Neural cell (in vitro differentiated cells): ENCODE measurements around the gene KIF5C. TPM values are rescaled to one million over a fixed set of nuclear protein-coding genes. Genes with fewer than 3 reads are reported as not detected.
A peak's percentile ranks its signal among the peaks of the same experiment; 100 is the strongest.

Source experiments
- H2AFZ ChIP-seq: fragments of 200-600, 300-800 bp; sonication (generic), shearing (Covaris generic); 2 replicates; pipeline ENCODE4 v1.6.0; 2014; ENCODE audit warnings: low read depth, mild to moderate bottlenecking, antibody characterized with exemption, low read length, moderate library complexity
- H3F3A ChIP-seq: fragments of 200-600 bp; shearing (Covaris generic); 2 replicates; pipeline ENCODE4 v1.6.1; 2016; ENCODE audit warnings: mild to moderate bottlenecking, moderate library complexity, mixed read lengths, antibody characterized with exemption, low read length; ENCODE audit not compliant: insufficient read depth, poor library complexity, severe bottlenecking
- H3K27ac ChIP-seq: fragments of 200-600, 300-800 bp; sonication (generic), shearing (Covaris generic); 2 replicates; pipeline ENCODE4 v1.5.1; 2014; ENCODE audit warnings: mild to moderate bottlenecking, low read length, moderate library complexity
- H3K27me3 ChIP-seq: fragments of 300-800, 200-600 bp; sonication (generic), shearing (Covaris generic); 2 replicates; pipeline ENCODE4 v1.6.0; 2014; ENCODE audit warnings: mild to moderate bottlenecking, low read depth, low read length, moderate library complexity; ENCODE audit not compliant: insufficient read depth
- H3K36me3 ChIP-seq: fragments of 300-800, 200-600 bp; sonication (generic), shearing (Covaris generic); 2 replicates; pipeline ENCODE4 v1.5.1; 2014; ENCODE audit warnings: mild to moderate bottlenecking, antibody characterized with exemption, low read length, moderate library complexity; ENCODE audit not compliant: insufficient read depth
- H3K4me2 ChIP-seq: fragments of 300-800, 200-600 bp; sonication (generic), shearing (Covaris generic); 2 replicates; pipeline ENCODE4 v1.6.0; 2014; ENCODE audit warnings: mild to moderate bottlenecking, low read length
- H3K4me3 ChIP-seq: fragments of 300-800, 200-600 bp; sonication (generic), shearing (Covaris generic); 2 replicates; pipeline ENCODE4 v1.5.1; 2014; ENCODE audit warnings: mild to moderate bottlenecking, low read length, moderate library complexity
- H3K79me2 ChIP-seq: fragments of 200-600 bp; shearing (Covaris generic); replicated peaks from 2 replicates; pipeline ENCODE4 v1.6.0; 2014; ENCODE audit warnings: mild to moderate bottlenecking, low read length, moderate library complexity; ENCODE audit not compliant: insufficient read depth
- H3K9ac ChIP-seq: fragments of 300-800, 200-600 bp; sonication (generic), shearing (Covaris generic); 2 replicates; pipeline ENCODE4 v1.6.1; 2016; ENCODE audit warnings: mild to moderate bottlenecking, low read length, mixed read lengths
- H3K9me2 ChIP-seq: fragments of 200-600 bp; shearing (Covaris generic); 2 replicates; pipeline ENCODE4 v1.6.1; 2016; ENCODE audit warnings: mild to moderate bottlenecking, low read length, mixed read lengths; ENCODE audit not compliant: insufficient read depth
- H3K9me3 ChIP-seq: fragments of 200-600, 300-800 bp; sonication (generic), shearing (Covaris generic); 2 replicates; pipeline ENCODE4 v1.6.1; 2016; ENCODE audit warnings: mild to moderate bottlenecking, mixed run types, low read length, moderate library complexity, mixed read lengths
- H4K20me1 ChIP-seq: fragments of 200-600 bp; shearing (Covaris generic); 2 replicates; pipeline ENCODE4 v1.6.1; 2016; ENCODE audit warnings: mild to moderate bottlenecking, mixed run types; ENCODE audit not compliant: insufficient read depth
- EP300 ChIP-seq: fragments of 450-650 bp; conservative IDR thresholded peaks from 2 replicates; pipeline ENCODE4 v1.6.1; 2014; ENCODE audit warnings: antibody characterized with exemption, mild to moderate bottlenecking, moderate library complexity; ENCODE audit not compliant: poor library complexity, severe bottlenecking
- EZH2 ChIP-seq: fragments of 200-600, 300-800 bp; shearing (Covaris generic), sonication (generic); IDR thresholded peaks from 2 replicates; pipeline ENCODE4 v1.6.1; 2014; ENCODE audit warnings: antibody characterized with exemption, low read length, borderline replicate concordance, mild to moderate bottlenecking; ENCODE audit not compliant: insufficient read depth, poor library complexity, severe bottlenecking
- MXI1 ChIP-seq: fragments of 450-650 bp; conservative IDR thresholded peaks from 2 replicates; pipeline ENCODE4 v1.6.1; 2014; ENCODE audit warnings: antibody characterized with exemption, mild to moderate bottlenecking; ENCODE audit not compliant: poor library complexity, severe bottlenecking
- POLR2AphosphoS5 ChIP-seq: IDR thresholded peaks from 2 replicates; pipeline ENCODE4 v1.6.1; 2012
- RAD21 ChIP-seq: fragments of 450-650 bp; conservative IDR thresholded peaks from 2 replicates; pipeline ENCODE4 v1.6.1; 2014; ENCODE audit warnings: antibody characterized with exemption, mild to moderate bottlenecking, moderate library complexity
- SMC3 ChIP-seq: fragments of 450-650 bp; conservative IDR thresholded peaks from 2 replicates; pipeline ENCODE4 v1.6.1; 2014; ENCODE audit warnings: antibody characterized with exemption, mild to moderate bottlenecking, moderate library complexity; ENCODE audit not compliant: poor library complexity
- TAF1 ChIP-seq: IDR thresholded peaks from 2 replicates; pipeline ENCODE4 v1.6.1; 2012; ENCODE audit warnings: low read depth
- polyA plus RNA-seq: library from polyadenylated mRNA; depleted of rRNA; stranded (reverse); fragments of >200 nt; gene quantifications from 2 replicates; pipeline ENCODE4 v1.2.3, GENCODE V29; 2014
- TF ChIP-seq, protein P1 (sequence below): IDR thresholded peaks from 2 replicates; pipeline ENCODE4 v1.6.1; 2012; ENCODE audit warnings: borderline replicate concordance
- TF ChIP-seq, protein P2 (sequence below): fragments of 450-650 bp; IDR thresholded peaks from 2 replicates; pipeline ENCODE4 v1.5.1; 2014; ENCODE audit warnings: antibody characterized with exemption, mild to moderate bottlenecking, moderate library complexity; ENCODE audit not compliant: poor library complexity, severe bottlenecking

KIF5C gene
- polyA plus RNA-seq, 1 donor from 2014 or later: 527 TPM

DNA sequence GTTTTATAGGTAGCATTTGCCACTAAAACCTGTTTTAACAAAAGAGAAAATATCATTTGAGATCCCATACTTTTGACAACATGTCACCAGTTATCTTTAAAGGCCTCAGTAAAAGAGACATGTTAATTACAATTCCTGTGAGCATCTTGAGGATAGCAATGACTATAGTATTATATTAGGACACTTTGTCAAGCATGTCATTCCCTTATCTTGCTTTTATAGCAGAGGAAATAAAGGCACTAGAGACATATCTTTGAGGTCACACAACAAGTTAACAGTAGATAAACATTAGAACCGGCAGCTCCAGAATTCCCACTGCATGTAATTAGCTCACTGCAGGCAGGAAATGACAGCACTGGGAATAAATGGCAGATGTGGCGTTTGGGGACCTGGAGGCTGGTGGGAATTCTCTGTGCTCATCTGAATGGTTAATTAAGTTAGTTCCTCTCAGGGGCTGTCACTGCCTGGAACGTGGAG is 189.4 kb downstream of the KIF5C start:
- no peak for TF ChIP-seq RAD21
- TF ChIP-seq SMC3: no peak
- peak; percentile 30 for TF ChIP-seq POLR2AphosphoS5
- TF ChIP-seq, protein P1, sequence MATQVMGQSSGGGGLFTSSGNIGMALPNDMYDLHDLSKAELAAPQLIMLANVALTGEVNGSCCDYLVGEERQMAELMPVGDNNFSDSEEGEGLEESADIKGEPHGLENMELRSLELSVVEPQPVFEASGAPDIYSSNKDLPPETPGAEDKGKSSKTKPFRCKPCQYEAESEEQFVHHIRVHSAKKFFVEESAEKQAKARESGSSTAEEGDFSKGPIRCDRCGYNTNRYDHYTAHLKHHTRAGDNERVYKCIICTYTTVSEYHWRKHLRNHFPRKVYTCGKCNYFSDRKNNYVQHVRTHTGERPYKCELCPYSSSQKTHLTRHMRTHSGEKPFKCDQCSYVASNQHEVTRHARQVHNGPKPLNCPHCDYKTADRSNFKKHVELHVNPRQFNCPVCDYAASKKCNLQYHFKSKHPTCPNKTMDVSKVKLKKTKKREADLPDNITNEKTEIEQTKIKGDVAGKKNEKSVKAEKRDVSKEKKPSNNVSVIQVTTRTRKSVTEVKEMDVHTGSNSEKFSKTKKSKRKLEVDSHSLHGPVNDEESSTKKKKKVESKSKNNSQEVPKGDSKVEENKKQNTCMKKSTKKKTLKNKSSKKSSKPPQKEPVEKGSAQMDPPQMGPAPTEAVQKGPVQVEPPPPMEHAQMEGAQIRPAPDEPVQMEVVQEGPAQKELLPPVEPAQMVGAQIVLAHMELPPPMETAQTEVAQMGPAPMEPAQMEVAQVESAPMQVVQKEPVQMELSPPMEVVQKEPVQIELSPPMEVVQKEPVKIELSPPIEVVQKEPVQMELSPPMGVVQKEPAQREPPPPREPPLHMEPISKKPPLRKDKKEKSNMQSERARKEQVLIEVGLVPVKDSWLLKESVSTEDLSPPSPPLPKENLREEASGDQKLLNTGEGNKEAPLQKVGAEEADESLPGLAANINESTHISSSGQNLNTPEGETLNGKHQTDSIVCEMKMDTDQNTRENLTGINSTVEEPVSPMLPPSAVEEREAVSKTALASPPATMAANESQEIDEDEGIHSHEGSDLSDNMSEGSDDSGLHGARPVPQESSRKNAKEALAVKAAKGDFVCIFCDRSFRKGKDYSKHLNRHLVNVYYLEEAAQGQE: peak; percentile 94
- TF ChIP-seq TAF1: no peak
- TF ChIP-seq EZH2: no peak
- TF ChIP-seq, protein P2, sequence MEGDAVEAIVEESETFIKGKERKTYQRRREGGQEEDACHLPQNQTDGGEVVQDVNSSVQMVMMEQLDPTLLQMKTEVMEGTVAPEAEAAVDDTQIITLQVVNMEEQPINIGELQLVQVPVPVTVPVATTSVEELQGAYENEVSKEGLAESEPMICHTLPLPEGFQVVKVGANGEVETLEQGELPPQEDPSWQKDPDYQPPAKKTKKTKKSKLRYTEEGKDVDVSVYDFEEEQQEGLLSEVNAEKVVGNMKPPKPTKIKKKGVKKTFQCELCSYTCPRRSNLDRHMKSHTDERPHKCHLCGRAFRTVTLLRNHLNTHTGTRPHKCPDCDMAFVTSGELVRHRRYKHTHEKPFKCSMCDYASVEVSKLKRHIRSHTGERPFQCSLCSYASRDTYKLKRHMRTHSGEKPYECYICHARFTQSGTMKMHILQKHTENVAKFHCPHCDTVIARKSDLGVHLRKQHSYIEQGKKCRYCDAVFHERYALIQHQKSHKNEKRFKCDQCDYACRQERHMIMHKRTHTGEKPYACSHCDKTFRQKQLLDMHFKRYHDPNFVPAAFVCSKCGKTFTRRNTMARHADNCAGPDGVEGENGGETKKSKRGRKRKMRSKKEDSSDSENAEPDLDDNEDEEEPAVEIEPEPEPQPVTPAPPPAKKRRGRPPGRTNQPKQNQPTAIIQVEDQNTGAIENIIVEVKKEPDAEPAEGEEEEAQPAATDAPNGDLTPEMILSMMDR: no peak
- TF ChIP-seq EP300: peak; percentile 76
- no peak for TF ChIP-seq MXI1
- peak overlapping the region; percentile 26 for H3K4me2 ChIP-seq
- H3K36me3 ChIP-seq: no peaks in the 10 kb centered on the region
- no peak overlapping the region for H3K9ac ChIP-seq
- H3K27me3 ChIP-seq: no peaks in the 10 kb centered on the region
- H3K79me2 ChIP-seq: no peaks in the 10 kb centered on the region
- no peaks in the 10 kb centered on the region for H3F3A ChIP-seq
- H3K9me2 ChIP-seq: no peaks in the 10 kb centered on the region
- peak overlapping the region; percentile 31 for H3K4me3 ChIP-seq
- no peaks in the 10 kb centered on the region for H3K9me3 ChIP-seq
- peak overlapping the region; percentile 42 for H3K27ac ChIP-seq
- H4K20me1 ChIP-seq: no peaks in the 10 kb centered on the region
- H2AFZ ChIP-seq: no peak overlapping the region

DNA sequence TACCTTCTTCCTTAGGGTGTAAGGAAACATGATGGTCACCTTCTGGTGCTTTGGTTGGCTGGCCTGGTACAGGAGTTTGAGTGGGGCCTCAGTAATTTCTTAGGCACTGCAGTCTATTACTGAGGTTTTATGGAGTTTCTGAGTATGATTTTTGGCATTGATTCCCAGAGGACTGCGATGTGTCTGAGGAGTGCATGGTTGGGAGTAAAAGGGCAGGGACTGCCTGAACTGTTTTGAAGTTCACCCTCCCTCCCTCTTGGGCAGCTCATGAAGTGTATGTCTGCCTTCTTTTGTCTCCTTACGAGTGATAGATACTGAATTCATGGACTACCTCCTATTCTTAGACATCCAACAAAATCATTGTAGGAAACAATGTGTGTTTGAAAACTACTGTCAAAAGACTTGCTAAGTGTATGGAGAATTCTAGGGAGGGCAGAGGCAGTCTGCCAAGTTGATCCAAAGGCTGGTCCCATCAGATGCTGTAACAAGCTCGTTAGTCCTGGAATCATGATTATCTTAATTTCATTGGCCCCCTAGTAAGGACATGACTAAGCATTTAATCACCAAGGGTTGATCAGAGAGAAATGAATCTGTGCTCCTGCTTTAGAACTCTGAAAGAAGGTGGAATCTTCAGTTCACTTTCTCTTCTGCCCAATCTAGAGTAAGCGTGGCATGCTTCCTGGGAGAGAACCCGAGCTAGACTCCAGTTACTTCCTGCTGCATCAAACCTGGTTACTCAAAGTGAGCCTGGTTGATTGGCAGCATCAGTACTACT is 190.0 kb downstream of the KIF5C start:
- Histone ChIP-seq H3K9me2 (no peaks in the 10 kb centered on the region), H4K20me1 (no peaks in the 10 kb centered on the region), H3K27ac (peak overlapping the region; percentile 42), H3K4me2 (peak overlapping the region; percentile 26), H2AFZ (no peak overlapping the region), H3F3A (no peaks in the 10 kb centered on the region), H3K79me2 (no peaks in the 10 kb centered on the region), H3K36me3 (no peaks in the 10 kb centered on the region), H3K9me3 (no peaks in the 10 kb centered on the region), H3K27me3 (no peaks in the 10 kb centered on the region), H3K9ac (no peak overlapping the region), H3K4me3 (peak overlapping the region; percentile 31)
- TF ChIP-seq TAF1 (no peak), SMC3 (no peak), EZH2 (no peak), EP300 (no peak), RAD21 (no peak)
- TF ChIP-seq, protein P2: no peak
